Measurements from ENCODE around the gene SPATS2L. TPM values are rescaled to one million over a fixed set of nuclear protein-coding genes. Genes with fewer than 3 reads are reported as not detected.

The SPATS2L gene
- total RNA-seq, 1 donor = 117 TPM

- TF ChIP-seq CTCF (IDR thresholded peaks at IDR 0.05; ENCODE audit: insufficient read depth, low read length) = no peak
- no peak overlapping the region for H3K4me3 ChIP-seq (ENCODE audit: low read depth, low read length)
- DNase-seq (ENCODE audit: low read depth) = no peak
Measured at GRCh38 chr2:200364142-200364541, 57.6 kb downstream of the SPATS2L start.

GRCh38 chr2:200364620-200365019 is 58.1 kb downstream of the SPATS2L start:
- no peak for DNase-seq (ENCODE audit: low read depth)
- no peak overlapping the region for H3K4me3 ChIP-seq (ENCODE audit: low read depth, low read length)
- no peak for TF ChIP-seq CTCF (IDR thresholded peaks at IDR 0.05; ENCODE audit: insufficient read depth, low read length)

GRCh38 chr2:200365209-200365608 is 58.7 kb downstream of the SPATS2L start:
- H3K4me3 ChIP-seq (ENCODE audit: low read depth, low read length) = no peak overlapping the region
- no peak for DNase-seq (ENCODE audit: low read depth)
- no peak for TF ChIP-seq CTCF (IDR thresholded peaks at IDR 0.05; ENCODE audit: insufficient read depth, low read length)

- no peak for TF ChIP-seq CTCF (IDR thresholded peaks at IDR 0.05; ENCODE audit: insufficient read depth, low read length)
- no peak for DNase-seq (ENCODE audit: low read depth)
- H3K4me3 ChIP-seq (ENCODE audit: low read depth, low read length) = no peak overlapping the region
Measured at GRCh38 chr2:200367155-200367554, 60.7 kb downstream of the SPATS2L start.

- H3K4me3 ChIP-seq (ENCODE audit: low read depth, low read length) = no peak overlapping the region
- no peak for DNase-seq (ENCODE audit: low read depth)
- TF ChIP-seq CTCF (IDR thresholded peaks at IDR 0.05; ENCODE audit: insufficient read depth, low read length) = no peak
Measured at GRCh38 chr2:200369886-200370285, 63.4 kb downstream of the SPATS2L start.

DNA sequence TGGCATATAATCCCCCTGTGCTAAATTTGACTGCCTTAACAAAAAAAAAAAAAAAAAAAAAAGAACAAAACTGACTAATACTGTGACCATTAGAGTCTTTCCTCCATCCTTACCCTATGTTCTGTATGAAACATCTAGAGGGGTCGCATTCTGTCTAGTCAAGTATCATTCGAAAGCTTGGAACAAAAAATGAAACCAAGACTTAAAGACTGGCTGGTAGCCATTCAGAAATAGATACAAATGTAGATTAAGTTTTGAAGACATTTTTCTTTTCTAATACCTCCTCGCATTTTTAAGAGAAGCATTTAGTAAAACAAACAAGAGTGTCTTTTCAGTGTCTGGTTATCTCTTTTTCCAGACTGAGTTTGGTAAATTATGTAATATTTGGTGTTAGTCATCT is 66.7 kb downstream of the SPATS2L start:
- TF ChIP-seq CTCF (IDR thresholded peaks at IDR 0.05; ENCODE audit: insufficient read depth, low read length) = no peak
- no peak for DNase-seq (ENCODE audit: low read depth)
- H3K4me3 ChIP-seq (ENCODE audit: low read depth, low read length) = no peak overlapping the region

DNA sequence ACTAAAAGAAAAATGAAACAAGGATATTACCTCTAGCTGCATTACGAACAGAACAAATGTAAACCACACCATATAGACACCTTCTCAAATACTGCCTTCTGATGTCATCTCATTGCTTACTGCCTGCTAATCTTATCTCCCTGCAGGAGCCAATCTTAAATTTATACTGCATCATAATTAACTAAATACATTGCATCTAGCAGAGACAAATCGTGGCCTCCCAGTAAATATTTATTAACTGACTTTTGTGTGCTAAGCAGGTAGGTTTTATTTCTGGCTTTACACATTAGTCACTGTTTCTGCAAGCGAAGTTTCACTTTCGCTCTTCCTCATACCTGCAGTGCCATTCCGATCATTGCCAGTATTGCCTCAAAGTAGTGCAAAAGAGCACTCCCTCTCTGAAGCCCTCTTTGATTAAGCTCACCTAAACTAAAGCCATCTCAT is 67.5 kb downstream of the SPATS2L start:
- no peak for TF ChIP-seq CTCF (IDR thresholded peaks at IDR 0.05; ENCODE audit: insufficient read depth, low read length)
- H3K4me3 ChIP-seq (ENCODE audit: low read depth, low read length) = no peak overlapping the region
- DNase-seq (ENCODE audit: low read depth) = no peak
